GM18858 (cell line): ENCODE data around the gene CTNNA1.

Experiments
- ATAC-seq: cut with Tn5 transposase; IDR thresholded peaks from one replicate; pipeline ENCODE4 v1.9.1; 2021; ENCODE audit not compliant: unreplicated experiment

Gene CTNNA1

GRCh38 chr5:138945421-138946240 lies 192.4 kb downstream of the CTNNA1 start:
- no peak for ATAC-seq

DNA sequence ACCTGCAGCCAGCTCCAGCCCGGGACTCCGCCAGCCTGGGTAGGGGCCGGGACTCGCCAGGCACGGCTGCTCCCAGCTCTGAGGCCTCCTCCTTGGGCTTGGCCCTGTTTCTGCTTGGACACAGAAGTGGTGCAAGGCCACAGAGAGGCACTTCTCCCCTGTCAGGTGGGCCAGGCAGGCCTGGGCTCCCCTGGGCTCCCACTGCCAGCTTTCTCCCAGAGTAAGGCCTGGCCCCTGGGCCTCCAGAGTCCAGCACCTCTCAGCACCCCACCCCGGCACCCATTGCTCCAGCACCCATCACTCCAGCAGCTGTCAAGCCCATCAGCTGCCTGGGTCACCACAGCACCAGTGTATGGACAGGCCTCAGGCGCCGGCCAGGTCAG lies 193.0 kb downstream of the CTNNA1 start:
- no peak for ATAC-seq

GRCh38 chr5:138946831-138947560 lies 193.8 kb downstream of the CTNNA1 start:
- no peak for ATAC-seq

DNA sequence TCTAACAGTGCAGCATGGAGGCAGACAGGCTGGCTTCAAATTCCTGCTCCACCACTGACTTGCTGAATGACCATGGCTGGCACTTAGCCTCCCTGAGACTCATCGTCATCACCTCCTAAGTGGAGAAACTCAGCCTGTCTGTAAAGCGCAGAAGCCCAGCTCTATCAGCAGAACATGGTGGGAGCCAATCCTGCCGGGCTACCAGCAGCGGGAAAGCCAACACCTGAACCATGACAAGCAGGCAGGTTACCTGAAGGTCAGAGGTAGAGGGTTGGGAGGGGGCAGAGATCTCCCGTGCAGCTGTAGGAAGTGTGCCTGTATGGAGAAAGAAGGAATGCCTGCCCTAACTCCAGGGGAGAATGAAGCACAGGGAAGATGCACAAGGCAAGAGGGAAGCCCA lies 194.6 kb downstream of the CTNNA1 start:
- no peak for ATAC-seq

DNA sequence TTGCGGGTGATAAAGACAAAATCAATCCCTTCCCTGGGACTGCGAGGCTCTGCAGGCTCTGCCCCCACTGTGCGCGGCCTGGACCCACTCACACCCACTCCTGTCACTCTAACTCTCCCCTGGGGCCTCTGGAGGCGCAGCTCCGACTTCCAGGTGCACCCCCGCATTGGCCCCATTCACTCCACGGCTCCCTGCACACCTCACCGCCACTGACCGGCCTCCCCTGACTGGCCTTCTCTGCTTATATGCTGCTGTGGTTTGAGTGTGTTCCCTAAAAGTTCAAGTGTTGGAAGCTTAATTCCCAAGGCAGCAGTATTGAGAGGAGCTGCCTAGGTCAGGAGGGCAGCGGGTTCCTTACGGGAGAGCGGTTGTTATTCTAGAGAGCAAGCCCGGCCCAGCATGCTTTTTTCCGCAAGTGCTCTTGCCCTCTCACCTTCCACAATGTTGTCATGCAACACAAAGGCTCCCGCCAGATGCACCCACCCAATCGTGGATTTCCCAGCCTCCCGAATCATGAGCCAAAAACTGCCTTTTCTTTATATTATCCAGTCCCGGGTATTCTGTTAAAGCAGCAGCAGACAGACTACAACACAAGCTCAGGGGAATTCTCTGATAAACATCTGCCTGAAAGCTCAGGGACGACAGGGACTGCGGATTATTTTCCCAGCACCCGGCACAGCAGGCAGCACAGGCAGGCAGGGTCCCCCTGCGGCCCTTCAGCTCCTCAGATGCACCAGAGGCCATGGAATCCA lies 195.4 kb downstream of the CTNNA1 start:
- ATAC-seq: no peak

DNA sequence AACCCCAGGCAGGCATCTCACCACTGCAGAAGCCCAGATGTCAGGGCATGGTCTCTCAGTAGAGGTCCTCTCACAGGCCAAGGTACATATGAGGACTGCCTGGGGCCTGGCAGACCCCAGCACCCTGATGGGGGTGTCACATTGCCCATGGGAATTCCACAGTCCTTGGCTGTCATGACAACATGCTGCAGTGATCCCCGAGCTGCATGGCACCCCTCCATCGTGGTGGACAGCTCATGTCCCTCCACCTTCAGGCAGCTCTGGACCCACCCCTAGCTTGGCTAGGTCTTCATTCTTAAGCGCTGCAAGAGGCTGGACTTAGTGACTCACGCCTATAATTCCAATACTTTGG lies 196.0 kb downstream of the CTNNA1 start:
- ATAC-seq: no peak

DNA sequence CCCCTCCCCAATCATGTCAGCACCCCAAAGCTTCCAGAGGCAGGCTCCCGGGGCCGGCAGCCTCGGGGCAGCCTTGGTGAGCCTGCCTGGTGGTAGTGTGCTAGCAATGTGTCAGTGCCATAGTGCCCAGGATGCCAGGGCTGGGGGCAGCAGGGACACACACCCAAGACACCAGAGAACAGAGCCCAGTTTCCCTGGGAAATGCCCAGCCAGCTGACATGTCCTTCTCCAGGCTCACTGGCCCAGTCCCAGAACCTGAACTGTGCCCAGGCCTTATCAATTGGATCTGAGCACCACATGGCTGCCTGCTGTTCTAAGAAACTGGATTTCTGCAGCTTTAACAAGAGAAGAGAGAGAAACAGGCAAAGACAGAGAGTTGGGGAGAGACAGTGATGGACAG lies 196.8 kb downstream of the CTNNA1 start:
- no peak for ATAC-seq

DNA sequence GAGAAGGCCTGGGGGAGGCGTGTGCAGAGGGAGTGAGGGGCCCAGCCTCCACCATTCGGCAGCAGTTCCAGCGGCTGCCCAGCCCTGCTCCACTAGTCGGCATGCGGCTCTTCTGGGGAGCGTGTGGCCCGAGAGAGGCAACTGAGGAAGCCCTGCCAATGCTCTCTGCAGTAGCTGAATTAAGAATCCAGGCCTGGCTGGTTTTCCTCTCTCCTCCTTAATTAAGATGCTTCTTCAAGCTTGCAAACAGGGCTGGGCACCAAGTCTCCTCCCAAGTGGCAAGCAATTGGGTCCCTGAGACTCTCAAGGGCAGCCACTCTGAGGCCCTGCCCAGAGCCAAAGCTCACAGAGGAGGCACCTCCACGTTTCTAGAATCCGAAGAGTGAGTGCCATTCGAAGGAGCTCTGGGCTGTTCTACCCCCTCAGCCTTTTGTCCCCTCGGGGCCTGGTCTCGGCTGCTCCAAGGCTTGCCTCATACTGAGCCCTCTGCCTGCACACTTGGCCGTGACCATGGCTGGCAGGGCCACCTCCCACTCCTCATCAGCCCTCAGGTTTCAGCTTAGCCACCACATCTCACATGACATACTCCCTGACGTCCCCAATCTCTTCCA lies 197.3 kb downstream of the CTNNA1 start:
- no peak for ATAC-seq

DNA sequence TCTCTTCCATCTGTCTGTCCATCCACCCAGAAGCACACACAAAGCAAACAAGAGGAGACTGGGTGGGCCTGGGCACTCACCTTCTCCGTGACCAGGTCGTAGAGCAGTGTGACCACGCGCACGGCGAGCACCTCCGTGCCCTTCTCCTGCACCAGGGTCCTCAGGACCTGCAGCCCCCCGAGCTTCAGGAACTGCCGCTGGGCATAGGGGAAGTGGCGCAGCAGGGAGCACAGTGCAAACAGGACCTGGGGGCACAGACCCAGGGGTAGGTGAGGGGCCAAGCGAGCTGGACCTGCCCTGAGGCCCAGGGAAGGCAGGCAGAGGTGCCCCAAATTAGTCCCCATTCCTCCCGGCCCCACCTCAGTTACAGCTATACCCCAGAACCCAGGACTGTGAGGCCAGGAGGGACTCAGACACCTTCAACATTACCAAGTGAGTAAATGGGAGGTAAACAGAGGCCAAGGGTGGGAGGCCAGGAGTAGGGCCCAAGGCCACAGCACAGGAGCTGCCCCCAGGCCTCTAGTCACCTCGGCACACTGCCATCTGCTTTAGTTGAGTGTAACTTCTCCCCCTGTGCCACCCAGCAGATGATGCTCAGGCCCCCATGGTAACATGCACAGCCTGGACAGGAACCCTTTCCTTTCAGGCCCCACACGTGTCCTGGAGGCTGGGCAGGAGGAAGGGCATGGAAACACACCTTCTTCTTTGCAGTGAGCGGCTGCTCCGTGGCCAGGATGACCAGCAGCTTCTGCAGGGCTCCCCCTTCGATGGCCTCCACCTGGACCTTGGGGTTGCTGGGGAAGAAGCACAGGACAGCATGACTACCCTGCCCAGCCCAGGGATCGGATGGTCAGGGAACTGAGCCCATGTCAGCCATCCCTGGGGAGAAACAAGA lies 198.1 kb downstream of the CTNNA1 start:
- no peak for ATAC-seq

GRCh38 chr5:138951986-138952735 lies 198.9 kb downstream of the CTNNA1 start:
- ATAC-seq: no peak

DNA sequence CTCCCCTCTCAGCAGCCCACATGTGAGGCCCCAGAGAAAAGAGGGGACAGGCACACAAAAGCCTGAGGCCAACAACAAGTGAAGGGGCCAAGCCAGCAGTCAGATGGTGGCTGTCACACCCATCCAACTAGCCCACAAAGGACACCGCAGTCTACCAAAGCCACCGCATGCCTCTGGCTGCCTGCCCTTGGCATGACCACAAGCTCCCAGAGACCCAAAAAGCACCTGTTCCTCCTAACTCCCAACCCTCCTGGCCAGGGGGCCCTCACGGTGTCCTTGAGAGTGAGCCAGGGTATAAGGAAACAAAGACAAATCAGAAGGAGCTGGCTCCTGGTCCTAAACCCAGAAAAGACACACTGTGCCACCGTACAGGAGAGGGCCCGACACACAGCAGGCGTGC lies 199.7 kb downstream of the CTNNA1 start:
- ATAC-seq: no peak

- no peak for ATAC-seq
Observed at GRCh38 chr5:138953387-138954256, 200.4 kb downstream of the CTNNA1 start.

DNA sequence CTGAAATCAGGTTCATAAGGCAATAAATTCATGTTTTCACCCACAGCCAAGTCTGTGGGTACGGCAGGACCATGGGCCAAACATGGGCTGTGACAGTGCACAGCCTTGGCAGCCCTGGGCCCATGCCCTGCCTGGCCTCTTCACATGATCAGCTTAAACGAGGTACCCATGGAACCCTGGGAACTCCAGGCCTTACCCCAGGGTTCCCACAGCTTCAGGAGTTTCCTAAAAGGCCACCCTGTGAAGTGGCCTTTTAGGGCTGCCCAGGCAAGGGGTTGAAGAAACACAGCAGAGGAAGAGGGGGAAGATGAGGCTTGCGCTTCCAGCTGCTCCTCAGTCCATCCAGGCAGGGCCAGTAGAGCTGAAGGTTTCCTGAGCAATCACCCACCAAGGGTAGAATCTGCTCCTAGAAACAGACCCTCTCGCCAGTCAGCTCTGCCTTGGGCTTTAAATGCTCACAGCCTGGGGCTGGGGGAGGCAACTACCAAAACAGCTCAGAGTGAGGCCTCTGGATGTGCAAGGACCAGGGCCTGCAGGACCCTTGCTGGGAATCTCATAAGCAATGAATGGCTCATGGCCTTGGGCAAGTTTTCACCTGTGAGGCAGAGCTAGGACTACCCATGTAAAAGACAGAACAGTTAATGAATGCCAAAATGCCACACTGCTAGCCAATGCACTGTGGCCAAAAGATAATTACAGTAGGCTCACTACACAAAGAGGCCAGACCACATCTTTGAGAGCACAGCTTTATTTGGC lies 201.2 kb downstream of the CTNNA1 start:
- no peak for ATAC-seq

DNA sequence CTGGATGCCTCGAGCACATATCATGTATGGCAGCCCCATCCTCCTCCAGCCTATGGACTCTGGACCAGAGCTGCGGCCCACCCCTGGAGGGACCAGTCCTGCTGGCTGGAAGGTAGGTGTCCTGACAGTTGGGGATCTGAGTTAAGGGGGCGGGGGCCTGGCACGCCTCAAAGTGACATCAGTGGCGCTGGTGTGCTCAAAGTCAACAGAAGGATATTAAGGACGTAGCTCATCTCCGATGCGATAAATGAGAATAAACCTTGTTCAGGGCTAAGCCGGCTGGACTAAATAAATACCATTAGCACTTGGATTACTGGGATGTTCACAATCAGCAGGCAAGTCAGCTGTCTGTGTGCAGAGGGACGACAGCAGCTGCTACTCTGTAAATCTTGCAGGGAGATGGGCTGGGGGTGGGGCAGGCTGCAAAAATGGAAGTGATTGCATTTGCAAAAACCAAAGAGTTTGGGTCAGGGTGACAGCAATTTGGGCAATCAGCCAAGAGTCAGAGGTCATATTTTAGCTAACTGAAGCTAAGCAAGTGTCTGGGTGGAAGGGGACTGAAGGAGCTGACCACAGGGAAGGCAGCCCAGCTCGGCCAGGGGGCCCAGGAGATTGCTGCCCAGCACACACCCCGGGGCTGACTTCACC lies 201.9 kb downstream of the CTNNA1 start:
- ATAC-seq: no peak

DNA sequence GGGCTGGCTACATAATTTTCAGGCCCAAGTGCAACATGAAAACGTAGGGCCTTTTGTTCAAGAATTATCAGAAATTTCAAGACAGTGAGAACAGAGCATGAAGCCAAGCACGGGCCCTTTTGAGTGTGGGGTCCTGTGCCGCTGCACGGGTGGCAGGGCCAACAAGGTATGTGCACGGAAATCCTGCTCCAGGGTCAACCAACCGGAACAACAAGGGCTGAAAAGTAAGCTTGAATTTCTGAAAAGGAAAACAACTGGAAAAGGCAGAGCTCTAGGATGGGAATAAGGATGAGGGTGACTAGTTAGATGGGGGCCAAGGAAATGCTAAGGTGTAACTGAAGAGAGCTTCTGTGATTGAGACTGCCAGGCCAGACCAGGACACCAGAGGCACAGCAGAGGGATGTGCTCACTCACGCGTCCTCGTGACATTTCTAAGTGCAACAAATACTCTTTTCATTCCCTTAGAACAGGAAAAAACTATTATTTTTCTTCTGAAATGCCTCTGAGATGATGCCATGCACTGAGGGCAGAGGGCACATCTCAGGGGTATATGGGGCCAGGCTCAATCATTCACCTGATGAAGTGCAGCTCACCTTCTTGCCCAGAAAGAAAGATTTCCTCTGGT lies 202.6 kb downstream of the CTNNA1 start:
- ATAC-seq: no peak

DNA sequence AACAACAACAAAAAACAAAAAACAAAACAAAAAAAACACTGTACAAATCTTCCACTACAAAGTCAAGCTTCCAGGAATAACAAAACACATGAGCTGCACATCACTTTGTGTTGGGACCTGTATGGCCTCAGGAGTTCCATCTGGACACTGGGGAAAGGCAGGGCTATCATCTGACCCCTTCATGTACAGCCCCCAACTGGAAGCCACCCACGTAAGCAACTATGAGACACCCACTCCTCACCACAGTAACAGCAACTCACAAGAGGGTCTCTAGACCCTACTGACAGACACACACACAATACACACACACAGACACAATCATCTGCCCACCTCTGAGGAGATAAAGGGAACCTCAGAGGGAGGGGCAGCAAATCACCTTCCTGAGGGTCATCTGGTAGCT lies 203.6 kb downstream of the CTNNA1 start:
- no peak for ATAC-seq

- no peak for ATAC-seq
Observed at GRCh38 chr5:138960145-138960692, 207.0 kb downstream of the CTNNA1 start.
